Measurements from ENCODE around the gene AGMAT.
A peak's percentile ranks its signal among the peaks of the same experiment; 100 is the strongest.

Gene AGMAT

GRCh38 chr1:15627343-15627988 lies 42.6 kb upstream of the AGMAT start:
- Histone ChIP-seq H2AK5ac (ENCODE audit: low read length, severe bottlenecking) (no peak overlapping the region), H4K91ac (ENCODE audit: low read length) (no peak overlapping the region)

GRCh38 chr1:15626269-15626950 lies 41.6 kb upstream of the AGMAT start:
- Histone ChIP-seq H3K23ac (ENCODE audit: low read length in 2 of 2) (no peak overlapping the region), H4K8ac (ENCODE audit: low read length) (no peak overlapping the region), H3K27ac (ENCODE audit: low read length, poor library complexity, severe bottlenecking) (no peak overlapping the region), H2BK120ac (ENCODE audit: low read depth, low read length) (no peak overlapping the region), H2BK5ac (ENCODE audit: low read depth, low read length, poor library complexity, severe bottlenecking) (no peak overlapping the region), H3K4me2 (ENCODE audit: low read length, poor library complexity, severe bottlenecking) (no peak overlapping the region), H3K9me3 (ENCODE audit: control insufficient read depth, low read length) (no peaks in the 10 kb centered on the region), H3K79me1 (replicated peaks; ENCODE audit: low read length, poor library complexity, severe bottlenecking) (peaks cover 17% of the 10 kb centered on the region), H3K36me3 (ENCODE audit: control insufficient read depth in 1 of 2, insufficient read depth in 2 of 2, low read depth in 1 of 2, low read length in 2 of 2) (peaks cover 4 to 45% of the 10 kb centered on the region in 2 experiments), H3K18ac (ENCODE audit: low read depth in 1 of 2, low read length in 2 of 2) (no peak overlapping the region), H3K4me3 (ENCODE audit: insufficient read depth in 1 of 2, low read depth in 1 of 2, low read length in 2 of 2) (no peak overlapping the region), H3K14ac (ENCODE audit: low read length in 2 of 2) (no peak overlapping the region), H2AK5ac (ENCODE audit: low read length, severe bottlenecking) (no peak overlapping the region), H2AFZ (ENCODE audit: low read depth, low read length) (no peak overlapping the region), H4K91ac (ENCODE audit: low read length) (no peak overlapping the region), H2BK15ac (ENCODE audit: low read depth, poor library complexity, severe bottlenecking) (no peak overlapping the region), H3K4ac (ENCODE audit: low read depth in 1 of 2, low read length in 2 of 2) (no peak overlapping the region), H3K27me3 (ENCODE audit: control insufficient read depth in 1 of 2, insufficient read depth in 1 of 2, low read length in 2 of 2) (no peaks in the 10 kb centered on the region), H3K9ac (ENCODE audit: low read length) (no peak overlapping the region), H3K4me1 (ENCODE audit: control insufficient read depth, insufficient read depth, low read depth, low read length) (peaks cover 2% of the 10 kb centered on the region), H2BK12ac (ENCODE audit: low read length in 2 of 2) (no peak overlapping the region)
- no peak for DNase-seq
- WGBS = 89% methylated on average over 10 of the region's 11 CpGs

More at GRCh38 chr1:15627343-15627988, 42.6 kb upstream of the AGMAT start:
- no peak overlapping the region for H4K8ac ChIP-seq (ENCODE audit: low read length)
- no peak overlapping the region for H2BK5ac ChIP-seq (ENCODE audit: low read depth, low read length, poor library complexity, severe bottlenecking)
- peaks cover 17% of the 10 kb centered on the region for H3K79me1 ChIP-seq (replicated peaks; ENCODE audit: low read length, poor library complexity, severe bottlenecking)
- no peaks in the 10 kb centered on the region for H3K27me3 ChIP-seq (ENCODE audit: control insufficient read depth in 1 of 2, insufficient read depth in 1 of 2, low read length in 2 of 2)
- peak; percentile 38 for DNase-seq
- no peak overlapping the region for H2BK15ac ChIP-seq (ENCODE audit: low read depth, poor library complexity, severe bottlenecking)
- no peak overlapping the region for H3K18ac ChIP-seq (ENCODE audit: low read depth in 1 of 2, low read length in 2 of 2)
- H3K4me2 ChIP-seq (ENCODE audit: low read length, poor library complexity, severe bottlenecking) = no peak overlapping the region
- H3K4me1 ChIP-seq (ENCODE audit: control insufficient read depth, insufficient read depth, low read depth, low read length) = peaks cover 2% of the 10 kb centered on the region
- no peak overlapping the region for H3K23ac ChIP-seq (ENCODE audit: low read length in 2 of 2)
- H2BK120ac ChIP-seq (ENCODE audit: low read depth, low read length) = no peak overlapping the region
- H2AFZ ChIP-seq (ENCODE audit: low read depth, low read length) = no peak overlapping the region
- H2BK12ac ChIP-seq (ENCODE audit: low read length in 2 of 2) = no peak overlapping the region
- H3K9me3 ChIP-seq (ENCODE audit: control insufficient read depth, low read length) = no peaks in the 10 kb centered on the region
- H3K9ac ChIP-seq (ENCODE audit: low read length) = peak overlapping the region; percentile 60
- H3K36me3 ChIP-seq (ENCODE audit: control insufficient read depth in 1 of 2, insufficient read depth in 2 of 2, low read depth in 1 of 2, low read length in 2 of 2) = peaks cover 4 to 55% of the 10 kb centered on the region in 2 experiments
- no peak overlapping the region for H3K27ac ChIP-seq (ENCODE audit: low read length, poor library complexity, severe bottlenecking)
- no peak overlapping the region for H3K4me3 ChIP-seq (ENCODE audit: insufficient read depth in 1 of 2, low read depth in 1 of 2, low read length in 2 of 2)
- no peak overlapping the region for H3K4ac ChIP-seq (ENCODE audit: low read depth in 1 of 2, low read length in 2 of 2)
- no peak overlapping the region for H3K14ac ChIP-seq (ENCODE audit: low read length in 2 of 2)
- WGBS = 91% methylated on average over 2 of the region's 4 CpGs

GRCh38 chr1:15625056-15625917 lies 40.4 kb upstream of the AGMAT start:
- no peak overlapping the region for H3K4me3 ChIP-seq (ENCODE audit: insufficient read depth in 1 of 2, low read depth in 1 of 2, low read length in 2 of 2)
- H4K8ac ChIP-seq (ENCODE audit: low read length) = no peak overlapping the region
- peak overlapping the region in 1 of 2 experiments; percentile 41 for H3K4ac ChIP-seq (ENCODE audit: low read depth in 1 of 2, low read length in 2 of 2)
- H3K36me3 ChIP-seq (ENCODE audit: control insufficient read depth in 1 of 2, insufficient read depth in 2 of 2, low read depth in 1 of 2, low read length in 2 of 2) = peaks cover 2 to 41% of the 10 kb centered on the region in 2 experiments
- no peak overlapping the region for H3K23ac ChIP-seq (ENCODE audit: low read length in 2 of 2)
- no peak overlapping the region for H2BK5ac ChIP-seq (ENCODE audit: low read depth, low read length, poor library complexity, severe bottlenecking)
- no peaks in the 10 kb centered on the region for H3K27me3 ChIP-seq (ENCODE audit: control insufficient read depth in 1 of 2, insufficient read depth in 1 of 2, low read length in 2 of 2)
- no peak overlapping the region for H3K14ac ChIP-seq (ENCODE audit: low read length in 2 of 2)
- no peak overlapping the region for H4K91ac ChIP-seq (ENCODE audit: low read length)
- no peak overlapping the region for H2BK12ac ChIP-seq (ENCODE audit: low read length in 2 of 2)
- no peak overlapping the region for H3K4me2 ChIP-seq (ENCODE audit: low read length, poor library complexity, severe bottlenecking)
- no peak overlapping the region for H2AFZ ChIP-seq (ENCODE audit: low read depth, low read length)
- H3K18ac ChIP-seq (ENCODE audit: low read depth in 1 of 2, low read length in 2 of 2) = no peak overlapping the region
- no peak overlapping the region for H3K27ac ChIP-seq (ENCODE audit: low read length, poor library complexity, severe bottlenecking)
- no peak overlapping the region for H2BK120ac ChIP-seq (ENCODE audit: low read depth, low read length)
- WGBS = 97% methylated on average over 13 of the region's 13 CpGs
- H2AK5ac ChIP-seq (ENCODE audit: low read length, severe bottlenecking) = no peak overlapping the region
- no peak overlapping the region for H2BK15ac ChIP-seq (ENCODE audit: low read depth, poor library complexity, severe bottlenecking)
- no peaks in the 10 kb centered on the region for H3K9me3 ChIP-seq (ENCODE audit: control insufficient read depth, low read length)
- peaks cover 3% of the 10 kb centered on the region for H3K4me1 ChIP-seq (ENCODE audit: control insufficient read depth, insufficient read depth, low read depth, low read length)
- H3K79me1 ChIP-seq (replicated peaks; ENCODE audit: low read length, poor library complexity, severe bottlenecking) = peaks cover 11% of the 10 kb centered on the region
- H3K9ac ChIP-seq (ENCODE audit: low read length) = no peak overlapping the region
- DNase-seq = no peak

All from mesenchymal stem cell (in vitro differentiated cells and primary cell).